Measurements from ENCODE around the gene OPA1. TPM values are rescaled to one million over a fixed set of nuclear protein-coding genes. Genes with fewer than 3 reads are reported as not detected.

The OPA1 gene
- total and polyA plus RNA-seq, 2 of the 13 experiments (the other 11 are each of a cell fraction or from before 2014, with no cell fraction given), result 26.7 to 78.5 TPM

DNA sequence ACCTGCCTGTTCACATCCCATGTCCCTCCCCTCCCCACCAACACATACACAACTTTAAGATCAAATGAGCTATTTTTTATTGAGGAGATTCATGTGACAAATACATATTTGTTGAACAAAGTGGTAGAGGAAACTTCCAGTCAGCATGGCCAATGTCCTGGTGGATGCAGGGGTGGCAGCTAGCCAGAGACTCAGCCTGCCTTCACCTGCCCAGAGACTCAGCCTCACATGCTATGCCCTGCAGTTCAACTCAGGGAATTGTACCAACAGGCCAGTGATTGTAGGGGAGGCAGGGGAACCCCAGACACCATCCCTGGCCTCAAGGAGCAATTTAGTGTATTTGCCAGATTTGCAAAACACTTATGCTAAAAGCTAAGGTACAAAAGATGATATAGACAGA lies 136.6 kb downstream of the OPA1 start:
- H4K20me1 ChIP-seq (ENCODE audit: insufficient read depth, low read length), result no peaks in the 10 kb centered on the region
- DNase-seq (ENCODE audit: low spot score) (no peak), ATAC-seq (no peak), FAIRE-seq (no peak)
- no peak overlapping the region for H3K4me2 ChIP-seq (ENCODE audit: low read depth, low read length)
- H3K27ac ChIP-seq (ENCODE audit: extremely low read length, insufficient read depth, low read length), result no peak overlapping the region
- in situ Hi-C loops (cut with HindIII; ENCODE audit: extremely low pct_ligation_motif_present, low pct_unique_long_range_greater_than_20kb) (no loop called here), intact Hi-C loops (cut with micrococcal nuclease; ENCODE audit: unreplicated experiment) (no loop called here)
- H3K4me3 ChIP-seq (replicated peaks in 1 of 3; ENCODE audit: insufficient read depth in 1 of 3, low read depth in 2 of 3, low read length in 3 of 3), result no peak overlapping the region
- H2AFZ ChIP-seq (ENCODE audit: low read length), result no peak overlapping the region
- H3K4me1 ChIP-seq (ENCODE audit: insufficient read depth, low read length), result peaks cover 52% of the 10 kb centered on the region
- no peaks in the 10 kb centered on the region for H3K9me3 ChIP-seq (ENCODE audit: low read length)
- peaks cover 0 to 1% of the 10 kb centered on the region in 2 experiments; a peak in 1 of 5 replicates for H3K27me3 ChIP-seq (ENCODE audit: control insufficient read depth in 1 of 2, insufficient read depth in 2 of 2, low read length in 2 of 2)
- CTCF ChIA-PET (ENCODE audit: low intra/inter-chr PET ratio, low total read pairs), result no interaction called here
- H3K9ac ChIP-seq (ENCODE audit: insufficient read depth, low read depth, low read length), result no peak overlapping the region
- H3K79me2 ChIP-seq (ENCODE audit: insufficient read depth, low read length), result no peaks in the 10 kb centered on the region
- POLR2A ChIA-PET, result no interaction called here
- H3K36me3 ChIP-seq (replicated peaks in 1 of 2; ENCODE audit: control insufficient read depth in 1 of 2, insufficient read depth in 2 of 2, low read length in 2 of 2), result no peaks in the 10 kb centered on the region
- no TSS peak for BruUV-seq (replicated peaks)
- TF ChIP-seq, protein P1, sequence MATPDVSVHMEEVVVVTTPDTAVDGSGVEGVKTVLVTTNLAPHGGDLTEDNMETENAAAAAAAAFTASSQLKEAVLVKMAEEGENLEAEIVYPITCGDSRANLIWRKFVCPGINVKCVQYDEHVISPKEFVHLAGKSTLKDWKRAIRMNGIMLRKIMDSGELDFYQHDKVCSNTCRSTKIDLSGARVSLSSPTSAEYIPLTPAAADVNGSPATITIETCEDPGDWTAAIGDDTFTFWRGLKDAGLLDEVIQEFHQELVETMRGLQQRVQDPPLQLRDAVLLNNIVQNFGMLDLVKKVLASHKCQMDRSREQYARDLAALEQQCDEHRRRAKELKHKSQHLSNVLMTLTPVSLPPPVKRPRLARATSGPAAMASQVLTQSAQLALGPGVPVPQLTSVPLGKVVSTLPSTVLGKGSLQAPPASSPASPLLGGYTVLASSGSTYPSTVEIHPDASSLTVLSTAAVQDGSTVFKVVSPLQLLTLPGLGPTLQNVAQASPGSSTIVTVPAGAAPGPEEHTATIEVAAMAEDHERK (CRISPR knock-in tag; IDR thresholded peaks at IDR 0.05; ENCODE audit: low read depth), result no peak
- TF ChIP-seq ZNF775 (CRISPR knock-in tag; IDR thresholded peaks at IDR 0.05; ENCODE audit: borderline replicate concordance) (no peak), ZNF138 (CRISPR knock-in tag; IDR thresholded peaks at IDR 0.05; ENCODE audit: low read depth) (no peak), ZNF616 (CRISPR knock-in tag; IDR thresholded peaks at IDR 0.05; ENCODE audit: low read depth) (no peak)
- TF ChIP-seq, protein P2, sequence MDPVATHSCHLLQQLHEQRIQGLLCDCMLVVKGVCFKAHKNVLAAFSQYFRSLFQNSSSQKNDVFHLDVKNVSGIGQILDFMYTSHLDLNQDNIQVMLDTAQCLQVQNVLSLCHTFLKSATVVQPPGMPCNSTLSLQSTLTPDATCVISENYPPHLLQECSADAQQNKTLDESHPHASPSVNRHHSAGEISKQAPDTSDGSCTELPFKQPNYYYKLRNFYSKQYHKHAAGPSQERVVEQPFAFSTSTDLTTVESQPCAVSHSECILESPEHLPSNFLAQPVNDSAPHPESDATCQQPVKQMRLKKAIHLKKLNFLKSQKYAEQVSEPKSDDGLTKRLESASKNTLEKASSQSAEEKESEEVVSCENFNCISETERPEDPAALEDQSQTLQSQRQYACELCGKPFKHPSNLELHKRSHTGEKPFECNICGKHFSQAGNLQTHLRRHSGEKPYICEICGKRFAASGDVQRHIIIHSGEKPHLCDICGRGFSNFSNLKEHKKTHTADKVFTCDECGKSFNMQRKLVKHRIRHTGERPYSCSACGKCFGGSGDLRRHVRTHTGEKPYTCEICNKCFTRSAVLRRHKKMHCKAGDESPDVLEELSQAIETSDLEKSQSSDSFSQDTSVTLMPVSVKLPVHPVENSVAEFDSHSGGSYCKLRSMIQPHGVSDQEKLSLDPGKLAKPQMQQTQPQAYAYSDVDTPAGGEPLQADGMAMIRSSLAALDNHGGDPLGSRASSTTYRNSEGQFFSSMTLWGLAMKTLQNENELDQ (CRISPR knock-in tag; IDR thresholded peaks at IDR 0.05; ENCODE audit: borderline replicate concordance), result no peak
- TF ChIP-seq, protein P3, sequence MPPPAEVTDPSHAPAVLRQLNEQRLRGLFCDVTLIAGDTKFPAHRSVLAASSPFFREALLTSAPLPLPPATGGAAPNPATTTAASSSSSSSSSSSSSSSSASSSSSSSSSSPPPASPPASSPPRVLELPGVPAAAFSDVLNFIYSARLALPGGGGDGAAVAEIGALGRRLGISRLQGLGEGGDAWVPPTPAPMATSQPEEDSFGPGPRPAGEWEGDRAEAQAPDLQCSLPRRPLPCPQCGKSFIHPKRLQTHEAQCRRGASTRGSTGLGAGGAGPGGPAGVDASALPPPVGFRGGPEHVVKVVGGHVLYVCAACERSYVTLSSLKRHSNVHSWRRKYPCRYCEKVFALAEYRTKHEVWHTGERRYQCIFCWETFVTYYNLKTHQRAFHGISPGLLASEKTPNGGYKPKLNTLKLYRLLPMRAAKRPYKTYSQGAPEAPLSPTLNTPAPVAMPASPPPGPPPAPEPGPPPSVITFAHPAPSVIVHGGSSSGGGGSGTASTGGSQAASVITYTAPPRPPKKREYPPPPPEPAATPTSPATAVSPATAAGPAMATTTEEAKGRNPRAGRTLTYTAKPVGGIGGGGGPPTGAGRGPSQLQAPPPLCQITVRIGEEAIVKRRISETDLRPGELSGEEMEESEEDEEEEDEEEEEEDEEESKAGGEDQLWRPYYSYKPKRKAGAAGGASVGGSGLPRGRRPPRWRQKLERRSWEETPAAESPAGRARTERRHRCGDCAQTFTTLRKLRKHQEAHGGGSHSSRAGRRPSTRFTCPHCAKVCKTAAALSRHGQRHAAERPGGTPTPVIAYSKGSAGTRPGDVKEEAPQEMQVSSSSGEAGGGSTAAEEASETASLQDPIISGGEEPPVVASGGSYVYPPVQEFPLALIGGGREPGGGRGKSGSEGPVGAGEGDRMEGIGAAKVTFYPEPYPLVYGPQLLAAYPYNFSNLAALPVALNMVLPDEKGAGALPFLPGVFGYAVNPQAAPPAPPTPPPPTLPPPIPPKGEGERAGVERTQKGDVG (CRISPR knock-in tag; IDR thresholded peaks at IDR 0.05; ENCODE audit: borderline replicate concordance), result no peak
- TF ChIP-seq, protein P4, sequence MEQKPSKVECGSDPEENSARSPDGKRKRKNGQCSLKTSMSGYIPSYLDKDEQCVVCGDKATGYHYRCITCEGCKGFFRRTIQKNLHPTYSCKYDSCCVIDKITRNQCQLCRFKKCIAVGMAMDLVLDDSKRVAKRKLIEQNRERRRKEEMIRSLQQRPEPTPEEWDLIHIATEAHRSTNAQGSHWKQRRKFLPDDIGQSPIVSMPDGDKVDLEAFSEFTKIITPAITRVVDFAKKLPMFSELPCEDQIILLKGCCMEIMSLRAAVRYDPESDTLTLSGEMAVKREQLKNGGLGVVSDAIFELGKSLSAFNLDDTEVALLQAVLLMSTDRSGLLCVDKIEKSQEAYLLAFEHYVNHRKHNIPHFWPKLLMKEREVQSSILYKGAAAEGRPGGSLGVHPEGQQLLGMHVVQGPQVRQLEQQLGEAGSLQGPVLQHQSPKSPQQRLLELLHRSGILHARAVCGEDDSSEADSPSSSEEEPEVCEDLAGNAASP (CRISPR knock-in tag; IDR thresholded peaks at IDR 0.05; ENCODE audit: borderline replicate concordance), result no peak
